Astrocyte (in vitro differentiated cells and primary cell): ENCODE data around the gene RAB37. TPM values are rescaled to one million over a fixed set of nuclear protein-coding genes. Genes with fewer than 3 reads are reported as not detected.

Experiments used
- DNase-seq: peaks from one replicate; pipeline ENCODE4 v3.0.0-alpha.2; 2010; ENCODE audit warnings: low read depth
- FAIRE-seq: peaks from 2 replicates; lab custom pipeline; 2011; peaks lifted over from hg19 to GRCh38; lab: Jason Lieb, UNC
- H2AFZ ChIP-seq: 2 replicates; pipeline ENCODE4 v1.6.0; 2012; ENCODE audit warnings: low read depth, low read length, inconsistent platforms
- H3K27ac ChIP-seq: 2 replicates; pipeline ENCODE4 v1.5.1; 2011; ENCODE audit warnings: low read depth, low read length, inconsistent platforms
- H3K27me3 ChIP-seq: 2 replicates; pipeline ENCODE4 v1.6.0; 2011; ENCODE audit warnings: low read length, inconsistent platforms; ENCODE audit not compliant: insufficient read depth
- H3K36me3 ChIP-seq: 2 replicates; pipeline ENCODE4 v1.5.1; 2011; ENCODE audit warnings: low read length, inconsistent platforms; ENCODE audit not compliant: insufficient read depth
- H3K4me1 ChIP-seq: 2 replicates; pipeline ENCODE4 v1.5.1; 2011; ENCODE audit warnings: low read length, inconsistent platforms; ENCODE audit not compliant: insufficient read depth
- H3K4me2 ChIP-seq: 2 replicates; pipeline ENCODE4 v1.6.0; 2012; ENCODE audit warnings: low read length, inconsistent platforms
- H3K4me3 ChIP-seq: 2 replicates; pipeline ENCODE4 v1.5.1; 2011; ENCODE audit warnings: low read depth, mild to moderate bottlenecking, low read length, inconsistent platforms; ENCODE audit not compliant: insufficient read depth
- H3K79me2 ChIP-seq: 2 replicates; pipeline ENCODE4 v1.6.0; 2012; ENCODE audit warnings: mild to moderate bottlenecking, low read length, inconsistent platforms; ENCODE audit not compliant: insufficient read depth
- H3K9ac ChIP-seq: 2 replicates; pipeline ENCODE4 v1.6.0; 2012; ENCODE audit warnings: mild to moderate bottlenecking, low read length, inconsistent platforms
- H3K9me3 ChIP-seq: 2 replicates; pipeline ENCODE4 v1.5.1; 2012; ENCODE audit warnings: low read depth, mild to moderate bottlenecking, low read length, inconsistent platforms; ENCODE audit not compliant: insufficient read depth
- H4K20me1 ChIP-seq: 2 replicates; pipeline ENCODE4 v1.6.0; 2012; ENCODE audit warnings: low read length, inconsistent platforms; ENCODE audit not compliant: insufficient read depth
- H3K27ac Mint-ChIP-seq: one replicate; pipeline ENCODE4 v1.8.0; 2021; ENCODE audit warnings: mild to moderate bottlenecking, mixed read lengths; ENCODE audit not compliant: unreplicated experiment
- H3K27me3 Mint-ChIP-seq: one replicate; pipeline ENCODE4 v1.8.0; 2021; ENCODE audit warnings: low read depth, mixed read lengths; ENCODE audit not compliant: unreplicated experiment
- H3K36me3 Mint-ChIP-seq: one replicate; pipeline ENCODE4 v1.8.0; 2021; ENCODE audit warnings: low read depth, mixed read lengths; ENCODE audit not compliant: unreplicated experiment
- H3K4me1 Mint-ChIP-seq: one replicate; pipeline ENCODE4 v1.8.0; 2021; ENCODE audit warnings: low read depth, mixed read lengths; ENCODE audit not compliant: unreplicated experiment
- H3K4me3 Mint-ChIP-seq: one replicate; pipeline ENCODE4 v1.8.0; 2021; ENCODE audit warnings: mild to moderate bottlenecking, moderate library complexity, mixed read lengths; ENCODE audit not compliant: unreplicated experiment
- H3K9me3 Mint-ChIP-seq: one replicate; pipeline ENCODE4 v1.8.0; 2021; ENCODE audit warnings: mild to moderate bottlenecking, mixed read lengths; ENCODE audit not compliant: unreplicated experiment
- CTCF ChIP-seq: IDR thresholded peaks from 2 replicates; pipeline ENCODE4 v1.5.1; 2011; ENCODE audit warnings: low read depth, mild to moderate bottlenecking, inconsistent platforms, low read length, moderate library complexity; ENCODE audit not compliant: insufficient read depth
- EZH2 ChIP-seq: IDR thresholded peaks from 2 replicates; pipeline ENCODE4 v1.6.1; 2012; ENCODE audit warnings: mild to moderate bottlenecking, low read length, inconsistent platforms; ENCODE audit not compliant: insufficient read depth
- total RNA-seq: library from RNA; stranded (reverse); gene quantifications from 2 replicates; pipeline ENCODE4 v1.2.1, GENCODE V29; 2021

RAB37 gene
- total RNA-seq, 1 donor from 2014 or later: 0.77 TPM

GRCh38 chr17:74712756-74713155 is 24.3 kb upstream of the RAB37 start, which contains the start of gene CD300LF:
Gene CD300LF, minus strand, starts transcription at chr17:74712923. Its CDS starts 57 bp downstream, at chr17:74712866.
- FAIRE-seq: no peak
- no peak within 1 kb of the TSS for H3K27ac Mint-ChIP-seq
- no peak within 1 kb of the TSS for H3K27ac ChIP-seq
- peaks cover 4% of the 10 kb centered on the region for H3K4me1 ChIP-seq
- TF ChIP-seq EZH2: no peak
- H3K9ac ChIP-seq: no peak within 1 kb of the TSS
- H3K4me1 Mint-ChIP-seq: peaks cover 7% of the 10 kb centered on the region
- no peaks in the 10 kb centered on the region for H3K9me3 ChIP-seq
- H3K27me3 ChIP-seq: no peaks in the 10 kb centered on the region
- no peaks in the 10 kb centered on the region for H3K79me2 ChIP-seq
- H4K20me1 ChIP-seq: no peaks in the 10 kb centered on the region
- no peak within 1 kb of the TSS for H3K4me3 ChIP-seq
- no peak for DNase-seq
- H3K4me3 Mint-ChIP-seq: no peak within 1 kb of the TSS
- H3K4me2 ChIP-seq: no peak within 1 kb of the TSS
- H3K9me3 Mint-ChIP-seq: no peaks in the 10 kb centered on the region
- H3K36me3 ChIP-seq: no peaks in the 10 kb centered on the region
- no peak within 1 kb of the TSS for H2AFZ ChIP-seq
- no peaks in the 10 kb centered on the region for H3K36me3 Mint-ChIP-seq
- H3K27me3 Mint-ChIP-seq: peaks cover 46% of the 10 kb centered on the region

GRCh38 chr17:74713171-74713755 is 23.8 kb upstream of the RAB37 start:
- FAIRE-seq (no peak), DNase-seq (no peak)
- H3K36me3 Mint-ChIP-seq: no peaks in the 10 kb centered on the region
- no peak overlapping the region for H3K27ac Mint-ChIP-seq
- Histone ChIP-seq H3K36me3 (no peaks in the 10 kb centered on the region), H3K27ac (no peak overlapping the region), H3K79me2 (no peaks in the 10 kb centered on the region), H2AFZ (no peak overlapping the region), H3K27me3 (no peaks in the 10 kb centered on the region), H3K4me1 (peaks cover 4% of the 10 kb centered on the region), H3K9me3 (no peaks in the 10 kb centered on the region), H3K4me3 (no peak overlapping the region), H3K9ac (no peak overlapping the region), H3K4me2 (no peak overlapping the region), H4K20me1 (no peaks in the 10 kb centered on the region)
- TF ChIP-seq EZH2: no peak
- no peak for TF ChIP-seq CTCF
- H3K4me3 Mint-ChIP-seq: no peak overlapping the region
- peaks cover 7% of the 10 kb centered on the region for H3K4me1 Mint-ChIP-seq
- peaks cover 46% of the 10 kb centered on the region for H3K27me3 Mint-ChIP-seq
- H3K9me3 Mint-ChIP-seq: no peaks in the 10 kb centered on the region

- Histone ChIP-seq H3K4me3 (no peak overlapping the region), H3K79me2 (no peaks in the 10 kb centered on the region), H3K9ac (no peak overlapping the region), H3K27me3 (no peaks in the 10 kb centered on the region), H3K4me1 (peaks cover 4% of the 10 kb centered on the region), H3K9me3 (no peaks in the 10 kb centered on the region), H3K27ac (no peak overlapping the region), H2AFZ (no peak overlapping the region), H3K36me3 (no peaks in the 10 kb centered on the region), H4K20me1 (no peaks in the 10 kb centered on the region), H3K4me2 (no peak overlapping the region)
- H3K4me1 Mint-ChIP-seq: peaks cover 7% of the 10 kb centered on the region
- no peaks in the 10 kb centered on the region for H3K9me3 Mint-ChIP-seq
- H3K36me3 Mint-ChIP-seq: no peaks in the 10 kb centered on the region
- no peak for FAIRE-seq
- H3K27ac Mint-ChIP-seq: no peak overlapping the region
- H3K4me3 Mint-ChIP-seq: no peak overlapping the region
- peaks cover 54% of the 10 kb centered on the region for H3K27me3 Mint-ChIP-seq
- TF ChIP-seq CTCF: no peak
- no peak for TF ChIP-seq EZH2
- peak; percentile 16 for DNase-seq
Observed at GRCh38 chr17:74715144-74715543, 21.9 kb upstream of the RAB37 start.
